ENCODE results near the gene LMO7. TPM values are rescaled to one million over a fixed set of nuclear protein-coding genes. Genes with fewer than 3 reads are reported as not detected.
"Not testable (repeated sequence)": the region's sequence is repeated elsewhere in the genome, so short reads cannot be mapped to it uniquely, and the experiment has no call there.

The LMO7 gene
- total RNA-seq, 1 donor from 2014 or later: 3.2 TPM

GRCh38 chr13:75689686-75690085 lies 53.6 kb downstream of the LMO7 start:
- Mint-ChIP-seq H3K4me3 (no peak overlapping the region), H3K36me3 (ENCODE audit: low read depth) (no peaks in the 10 kb centered on the region), H3K4me1 (ENCODE audit: low read depth) (peaks cover 8% of the 10 kb centered on the region), H3K27me3 (ENCODE audit: insufficient read depth) (peaks cover 3% of the 10 kb centered on the region), H3K9me3 (no peaks in the 10 kb centered on the region), H3K27ac (no peak overlapping the region)
- DNase-seq (ENCODE audit: low spot score): no peak
- intact Hi-C loops (cut with micrococcal nuclease): no loop called here

GRCh38 chr13:75690607-75691006 lies 54.5 kb downstream of the LMO7 start:
- Mint-ChIP-seq H3K4me1 (ENCODE audit: low read depth) (peaks cover under 1% of the 10 kb centered on the region), H3K36me3 (ENCODE audit: low read depth) (no peaks in the 10 kb centered on the region), H3K9me3 (no peaks in the 10 kb centered on the region), H3K27me3 (ENCODE audit: insufficient read depth) (peaks cover 3% of the 10 kb centered on the region), H3K4me3 (no peak overlapping the region), H3K27ac (no peak overlapping the region)
- DNase-seq (ENCODE audit: low spot score): no peak
- intact Hi-C loops (cut with micrococcal nuclease): no loop called here

DNA sequence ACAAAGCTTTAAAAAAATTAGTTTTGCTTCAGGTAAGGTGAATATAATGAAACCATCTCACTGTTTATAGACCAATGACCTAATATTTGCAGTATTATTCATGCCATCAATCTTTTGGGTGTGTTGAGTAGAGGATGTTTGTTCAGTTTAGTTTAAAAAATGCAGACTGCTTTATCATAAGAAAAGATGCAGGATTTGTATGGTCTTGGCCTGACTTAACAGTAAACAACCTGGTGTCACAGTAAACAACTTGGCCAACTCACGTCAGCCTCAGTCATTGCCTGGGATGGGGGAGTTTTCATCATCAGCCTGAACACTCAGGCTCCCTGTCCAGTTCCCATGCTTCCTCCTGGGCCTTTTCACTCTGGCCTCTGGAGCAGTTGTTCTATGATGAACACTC lies 55.1 kb downstream of the LMO7 start:
- intact Hi-C loops (cut with micrococcal nuclease): no loop called here
- no peaks in the 10 kb centered on the region for H3K9me3 Mint-ChIP-seq
- H3K4me1 Mint-ChIP-seq (ENCODE audit: low read depth): no peaks in the 10 kb centered on the region

GRCh38 chr13:75693227-75693626 lies 57.1 kb downstream of the LMO7 start:
- no peaks in the 10 kb centered on the region for H3K9me3 Mint-ChIP-seq
- H3K27ac Mint-ChIP-seq: no peak overlapping the region
- DNase-seq (ENCODE audit: low spot score): no peak
- no peaks in the 10 kb centered on the region for H3K4me1 Mint-ChIP-seq (ENCODE audit: low read depth)
- H3K4me3 Mint-ChIP-seq: no peak overlapping the region
- peaks cover 3% of the 10 kb centered on the region for H3K27me3 Mint-ChIP-seq (ENCODE audit: insufficient read depth)
- H3K36me3 Mint-ChIP-seq (ENCODE audit: low read depth): no peaks in the 10 kb centered on the region
- intact Hi-C loops (cut with micrococcal nuclease): no loop called here

More for the DNA sequence above, 55.1 kb downstream of the LMO7 start:
- no peak overlapping the region for H3K27ac Mint-ChIP-seq
- H3K4me3 Mint-ChIP-seq: no peak overlapping the region
- H3K36me3 Mint-ChIP-seq (ENCODE audit: low read depth): no peaks in the 10 kb centered on the region
- H3K27me3 Mint-ChIP-seq (ENCODE audit: insufficient read depth): peaks cover 3% of the 10 kb centered on the region
- DNase-seq (ENCODE audit: low spot score): no peak

GRCh38 chr13:75694722-75695121 lies 58.6 kb downstream of the LMO7 start:
- H3K27ac Mint-ChIP-seq: no peak overlapping the region
- H3K27me3 Mint-ChIP-seq (ENCODE audit: insufficient read depth): peaks cover 3% of the 10 kb centered on the region
- no peak overlapping the region for H3K4me3 Mint-ChIP-seq
- H3K9me3 Mint-ChIP-seq: peaks cover 9% of the 10 kb centered on the region
- no peaks in the 10 kb centered on the region for H3K36me3 Mint-ChIP-seq (ENCODE audit: low read depth)
- no peaks in the 10 kb centered on the region for H3K4me1 Mint-ChIP-seq (ENCODE audit: low read depth)
- no peak for DNase-seq (ENCODE audit: low spot score)
- intact Hi-C loops (cut with micrococcal nuclease): loop anchor here (1.0 to 5.0 kb wide), 6 partner anchors 68 to 1209 kb away; partner anchors contain the start of gene KCTD12

GRCh38 chr13:75695908-75696307 lies 59.8 kb downstream of the LMO7 start:
- H3K36me3 Mint-ChIP-seq (ENCODE audit: low read depth); H3K27me3 Mint-ChIP-seq (ENCODE audit: insufficient read depth); H3K4me1 Mint-ChIP-seq (ENCODE audit: low read depth); H3K27ac Mint-ChIP-seq; H3K4me3 Mint-ChIP-seq; H3K9me3 Mint-ChIP-seq: not testable (repeated sequence)
- peak; percentile 35 for DNase-seq (ENCODE audit: low spot score)
- intact Hi-C loops (cut with micrococcal nuclease): loop anchor here (1.0 to 5.0 kb wide), 7 partner anchors 66 to 1207 kb away; partner anchors contain the start of gene KCTD12

GRCh38 chr13:75699062-75699461 lies 62.9 kb downstream of the LMO7 start:
- Mint-ChIP-seq H3K4me3 (no peak overlapping the region), H3K36me3 (ENCODE audit: low read depth) (no peaks in the 10 kb centered on the region), H3K27ac (no peak overlapping the region), H3K27me3 (ENCODE audit: insufficient read depth) (peaks cover 3% of the 10 kb centered on the region), H3K4me1 (ENCODE audit: low read depth) (no peaks in the 10 kb centered on the region), H3K9me3 (peaks cover 9% of the 10 kb centered on the region)
- DNase-seq (ENCODE audit: low spot score): no peak
- intact Hi-C loops (cut with micrococcal nuclease): loop anchor here (5.0 kb wide), 3 partner anchors 63 to 1188 kb away; partner anchors contain the start of gene KCTD12

DNA sequence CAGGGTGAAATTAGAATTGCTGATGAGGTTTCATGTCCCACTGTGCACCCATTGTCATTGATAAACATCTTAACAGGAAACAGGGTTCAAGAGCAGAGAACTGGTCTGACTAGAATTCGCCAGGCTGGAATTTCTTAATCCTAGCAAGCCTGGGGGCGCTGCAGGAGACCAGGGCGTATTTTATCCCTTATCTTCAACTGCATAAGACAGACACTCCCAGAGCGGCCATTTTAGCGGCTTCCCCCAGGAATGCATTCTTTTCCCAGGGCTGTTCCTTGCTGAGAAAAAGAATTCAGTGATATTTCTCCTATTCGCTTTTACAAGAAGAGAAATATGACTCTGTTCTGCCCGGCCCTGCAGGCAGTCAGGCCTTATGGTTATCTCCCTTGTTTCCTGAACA lies 63.6 kb downstream of the LMO7 start:
- H3K27ac Mint-ChIP-seq; H3K4me3 Mint-ChIP-seq; H3K27me3 Mint-ChIP-seq (ENCODE audit: insufficient read depth); H3K36me3 Mint-ChIP-seq (ENCODE audit: low read depth); DNase-seq (ENCODE audit: low spot score); H3K4me1 Mint-ChIP-seq (ENCODE audit: low read depth); H3K9me3 Mint-ChIP-seq: not testable (repeated sequence)
- intact Hi-C loops (cut with micrococcal nuclease): loop anchor here (5.0 kb wide), 3 partner anchors 63 to 1188 kb away; partner anchors contain the start of gene KCTD12

GRCh38 chr13:75700552-75700951 lies 64.4 kb downstream of the LMO7 start:
- H3K36me3 Mint-ChIP-seq (ENCODE audit: low read depth): no peaks in the 10 kb centered on the region
- intact Hi-C loops (cut with micrococcal nuclease): no loop called here
- H3K27me3 Mint-ChIP-seq (ENCODE audit: insufficient read depth): no peaks in the 10 kb centered on the region
- no peak overlapping the region for H3K4me3 Mint-ChIP-seq
- H3K4me1 Mint-ChIP-seq (ENCODE audit: low read depth): peaks cover 8% of the 10 kb centered on the region
- H3K9me3 Mint-ChIP-seq: peaks cover 9% of the 10 kb centered on the region
- no peak overlapping the region for H3K27ac Mint-ChIP-seq
- DNase-seq (ENCODE audit: low spot score): no peak

DNA sequence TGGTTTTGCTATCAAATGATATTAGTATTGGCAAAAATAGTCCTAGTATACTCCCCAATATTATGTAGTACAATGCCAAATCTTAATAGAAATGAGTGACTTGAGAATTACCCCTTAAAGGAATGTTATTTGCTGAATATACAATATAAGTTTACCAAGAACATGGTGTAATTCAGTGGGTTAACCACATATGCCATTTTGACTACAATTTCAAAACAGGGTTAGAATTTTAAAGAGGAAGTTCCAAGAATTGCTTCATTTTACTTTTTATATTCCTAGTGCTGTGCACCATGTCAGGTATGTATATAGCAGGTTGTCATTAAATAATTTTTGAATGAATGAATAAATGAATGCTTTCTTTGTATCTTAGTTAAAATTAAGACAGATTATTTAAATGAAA lies 66.3 kb downstream of the LMO7 start:
- Mint-ChIP-seq H3K4me1 (ENCODE audit: low read depth) (peaks cover 12% of the 10 kb centered on the region), H3K27ac (no peak overlapping the region), H3K9me3 (peaks cover 9% of the 10 kb centered on the region), H3K36me3 (ENCODE audit: low read depth) (no peaks in the 10 kb centered on the region), H3K27me3 (ENCODE audit: insufficient read depth) (no peaks in the 10 kb centered on the region), H3K4me3 (no peak overlapping the region)
- no peak for DNase-seq (ENCODE audit: low spot score)
- intact Hi-C loops (cut with micrococcal nuclease): no loop called here

GRCh38 chr13:75703769-75704168 lies 67.6 kb downstream of the LMO7 start:
- Mint-ChIP-seq H3K4me3 (no peak overlapping the region), H3K4me1 (ENCODE audit: low read depth) (peaks cover 12% of the 10 kb centered on the region), H3K27ac (no peak overlapping the region), H3K27me3 (ENCODE audit: insufficient read depth) (no peaks in the 10 kb centered on the region), H3K36me3 (ENCODE audit: low read depth) (no peaks in the 10 kb centered on the region), H3K9me3 (peaks cover 8% of the 10 kb centered on the region)
- no peak for DNase-seq (ENCODE audit: low spot score)
- intact Hi-C loops (cut with micrococcal nuclease): no loop called here

GRCh38 chr13:75704194-75704926 lies 68.2 kb downstream of the LMO7 start:
- no peak for DNase-seq (ENCODE audit: low spot score)
- Mint-ChIP-seq H3K27me3 (ENCODE audit: insufficient read depth) (no peaks in the 10 kb centered on the region), H3K36me3 (ENCODE audit: low read depth) (no peaks in the 10 kb centered on the region), H3K27ac (no peak overlapping the region), H3K9me3 (peaks cover 2% of the 10 kb centered on the region), H3K4me3 (no peak overlapping the region), H3K4me1 (ENCODE audit: low read depth) (peaks cover 12% of the 10 kb centered on the region)
- intact Hi-C loops (cut with micrococcal nuclease): no loop called here

- Mint-ChIP-seq H3K27ac (no peak overlapping the region), H3K27me3 (ENCODE audit: insufficient read depth) (no peaks in the 10 kb centered on the region), H3K4me3 (no peak overlapping the region), H3K4me1 (ENCODE audit: low read depth) (peaks cover 12% of the 10 kb centered on the region), H3K9me3 (no peaks in the 10 kb centered on the region), H3K36me3 (ENCODE audit: low read depth) (no peaks in the 10 kb centered on the region)
- intact Hi-C loops (cut with micrococcal nuclease): no loop called here
- DNase-seq (ENCODE audit: low spot score): no peak
These were observed 68.8 kb downstream of the LMO7 start for GRCh38 chr13:75704927-75705288.

- Mint-ChIP-seq H3K36me3 (ENCODE audit: low read depth) (no peaks in the 10 kb centered on the region), H3K4me1 (ENCODE audit: low read depth) (peaks cover 12% of the 10 kb centered on the region), H3K9me3 (no peaks in the 10 kb centered on the region), H3K27ac (no peak overlapping the region), H3K4me3 (no peak overlapping the region), H3K27me3 (ENCODE audit: insufficient read depth) (no peaks in the 10 kb centered on the region)
- no peak for DNase-seq (ENCODE audit: low spot score)
- intact Hi-C loops (cut with micrococcal nuclease): no loop called here
These were observed 69.3 kb downstream of the LMO7 start for GRCh38 chr13:75705395-75705794.

All from activated T-helper 1 cell treated with anti-CD3 and anti-CD28 coated beads, Interleukin-12 subunit alpha, Interleukin-12 subunit beta, Interleukin-2, Interleukin-4 antibody, amounts not matched to agents 30 ng/mL and 10 ng/mL and 1 ng/mL, durations not matched to agents 14 hours and 24 hours and 36 hours (primary cell).